HG03045 (cell line): ENCODE measurements around the gene MGMT.

Experiments used
- ATAC-seq: cut with Tn5 transposase; IDR thresholded peaks from one replicate; pipeline ENCODE4 v1.9.1; 2021; ENCODE audit warnings: mild to moderate bottlenecking, moderate library complexity; ENCODE audit not compliant: unreplicated experiment

Gene MGMT

GRCh38 chr10:129704225-129704624 is 237.2 kb downstream of the MGMT start:
- ATAC-seq, result no peak

DNA sequence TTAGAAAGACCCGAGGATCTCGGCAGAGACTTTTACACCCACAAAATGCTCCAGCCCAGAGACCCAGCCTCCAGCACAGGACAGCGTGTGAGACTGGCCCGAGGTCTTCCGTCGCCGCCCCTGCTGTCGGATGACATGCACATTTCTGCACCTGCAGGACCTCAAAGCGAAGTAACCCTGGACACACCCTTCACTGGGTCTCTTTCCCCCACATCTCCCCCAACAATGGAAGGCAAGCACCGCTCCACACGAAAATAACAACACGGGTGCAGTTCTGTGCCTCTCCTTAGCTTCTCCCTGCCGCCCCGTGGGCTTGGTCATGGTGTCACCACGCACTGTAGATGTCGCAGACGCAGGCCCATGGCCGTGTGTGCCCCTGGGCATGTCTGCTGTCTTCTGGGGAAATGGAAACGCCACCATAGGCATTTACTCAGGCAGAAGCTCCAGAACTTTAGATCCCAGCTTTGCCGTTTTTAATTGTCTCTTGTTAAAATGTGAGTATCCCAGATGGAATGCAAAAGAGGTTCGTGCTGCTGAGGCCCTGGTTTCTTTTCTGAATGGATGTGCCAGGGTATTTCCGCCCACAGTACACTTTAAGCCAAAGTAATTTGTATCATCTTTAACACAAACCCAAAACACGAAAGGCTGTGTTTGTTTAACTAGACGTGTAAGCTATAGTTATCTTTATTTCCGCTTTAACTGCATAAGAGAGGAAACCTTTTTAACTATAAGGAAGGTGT is 237.9 kb downstream of the MGMT start:
- ATAC-seq, result no peak

DNA sequence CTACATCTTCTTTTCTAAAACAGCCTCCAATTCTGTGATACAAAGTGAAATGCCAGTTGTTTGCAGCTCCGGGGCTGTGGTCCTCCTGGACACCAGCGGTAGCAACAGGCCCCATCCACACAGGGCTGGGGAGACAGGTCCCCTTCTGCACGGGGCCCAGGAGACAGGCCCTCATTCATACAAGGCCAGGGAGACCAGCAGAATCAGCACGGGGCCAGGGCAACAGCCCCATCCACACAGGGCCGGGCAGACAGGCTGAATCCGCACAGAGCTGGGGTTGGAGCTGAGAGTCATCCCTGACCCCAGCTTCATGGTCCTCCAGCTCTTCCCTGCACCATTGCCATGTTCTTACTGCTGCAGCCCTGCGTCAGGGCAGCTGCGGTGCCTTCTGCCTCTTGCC is 238.6 kb downstream of the MGMT start:
- ATAC-seq, result no peak

DNA sequence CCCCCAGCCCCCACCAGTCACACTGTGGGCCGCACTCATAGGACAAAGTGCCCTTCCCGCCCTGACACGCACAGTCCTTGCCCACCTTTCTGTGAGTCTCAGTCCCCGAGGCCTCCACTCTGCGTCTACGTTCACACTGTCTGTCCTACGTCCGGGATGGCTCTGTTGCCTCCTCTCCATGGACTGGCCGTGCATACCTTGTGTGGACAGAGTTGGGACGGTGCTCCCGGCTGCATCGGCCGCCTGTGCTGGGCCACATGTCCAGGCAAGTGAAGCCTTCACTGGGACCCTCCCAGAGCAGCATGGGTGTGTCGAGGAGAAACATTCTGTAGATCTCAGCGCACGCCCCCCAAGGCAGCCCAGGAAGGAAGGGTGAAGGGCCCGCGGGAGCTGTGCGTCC is 239.0 kb downstream of the MGMT start:
- no peak for ATAC-seq

GRCh38 chr10:129706523-129706922 is 239.5 kb downstream of the MGMT start:
- no peak for ATAC-seq

- no peak for ATAC-seq
Observed at GRCh38 chr10:129707406-129708388, 240.7 kb downstream of the MGMT start.

DNA sequence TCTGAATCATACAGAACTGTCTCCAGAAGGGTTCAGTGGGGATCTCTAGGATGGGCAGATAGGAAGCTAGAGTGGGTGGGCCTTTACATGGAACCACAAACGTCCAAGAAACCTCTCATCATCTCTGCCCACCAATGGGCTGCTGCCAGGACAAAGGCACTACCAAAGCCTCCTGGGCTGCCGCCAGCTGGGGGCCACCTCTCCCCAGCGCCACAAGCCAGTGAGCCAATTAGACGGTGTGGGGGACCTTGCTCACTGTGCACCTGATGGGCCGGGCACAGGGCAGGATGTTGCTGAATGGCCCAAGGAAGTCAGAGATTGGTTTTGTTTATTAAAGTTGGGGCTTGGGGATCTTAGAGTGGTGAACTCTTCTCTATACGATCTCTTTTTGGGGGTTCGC is 242.1 kb downstream of the MGMT start:
- ATAC-seq, result no peak

DNA sequence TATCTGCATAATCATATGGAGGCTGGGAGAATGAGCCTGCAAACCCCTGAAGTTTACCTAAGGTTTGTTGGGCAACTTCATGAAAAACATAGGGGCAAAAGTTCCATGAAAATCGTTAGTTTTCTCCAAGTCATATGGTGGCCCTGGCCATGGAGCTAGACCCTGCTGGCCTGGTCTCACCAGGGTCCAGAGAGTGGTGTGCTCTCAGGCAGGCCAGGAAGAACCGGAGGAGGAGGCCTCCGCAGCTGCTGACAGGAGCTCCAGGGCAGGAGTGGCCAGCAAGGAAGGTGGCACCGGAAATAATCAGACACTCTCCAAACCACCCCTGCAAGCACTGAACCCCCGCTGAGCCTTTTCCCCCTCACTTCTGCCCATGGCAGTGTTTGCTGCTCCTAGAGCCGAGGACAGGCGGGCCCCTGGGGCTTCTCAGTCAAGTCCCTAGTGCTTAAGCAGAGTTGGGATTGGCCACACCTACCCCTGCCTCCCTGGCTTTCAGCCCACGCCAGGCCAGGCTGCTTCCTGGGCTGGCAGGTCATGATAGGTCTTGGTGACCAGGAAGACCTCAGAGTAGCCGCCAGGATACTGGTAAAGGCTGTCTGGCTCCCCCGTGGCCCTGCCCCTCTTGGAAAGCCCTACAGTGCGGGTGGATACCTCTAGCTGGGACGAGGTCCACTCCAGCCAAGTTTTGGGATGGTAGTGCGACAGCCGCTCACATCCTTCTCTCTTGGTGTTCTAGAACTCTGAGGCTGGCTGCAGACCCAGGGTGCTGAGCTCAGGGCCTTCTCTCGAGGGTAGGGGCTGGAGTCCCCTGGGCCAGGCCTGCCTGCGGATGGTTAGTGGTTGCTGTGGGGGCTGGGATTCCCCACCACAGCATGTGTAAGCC is 242.8 kb downstream of the MGMT start:
- no peak for ATAC-seq

DNA sequence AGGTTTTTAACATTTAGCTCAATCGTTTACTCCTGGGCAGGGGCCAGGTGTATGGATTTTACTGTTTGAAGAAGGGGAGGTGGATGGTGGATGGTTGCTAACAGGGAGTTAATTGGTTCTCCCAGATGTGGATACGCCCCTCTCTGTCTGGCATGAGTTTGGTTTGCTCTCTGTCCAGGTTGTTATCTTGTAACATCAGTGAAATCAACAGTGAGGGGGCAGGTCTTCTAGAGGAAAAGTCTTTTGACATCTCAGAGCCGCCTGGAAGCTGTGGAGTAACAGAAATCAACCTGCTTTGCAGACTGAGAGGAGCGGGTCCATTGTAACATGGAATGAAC is 243.4 kb downstream of the MGMT start:
- no peak for ATAC-seq

GRCh38 chr10:129711291-129711690 is 244.2 kb downstream of the MGMT start:
- ATAC-seq, result no peak

DNA sequence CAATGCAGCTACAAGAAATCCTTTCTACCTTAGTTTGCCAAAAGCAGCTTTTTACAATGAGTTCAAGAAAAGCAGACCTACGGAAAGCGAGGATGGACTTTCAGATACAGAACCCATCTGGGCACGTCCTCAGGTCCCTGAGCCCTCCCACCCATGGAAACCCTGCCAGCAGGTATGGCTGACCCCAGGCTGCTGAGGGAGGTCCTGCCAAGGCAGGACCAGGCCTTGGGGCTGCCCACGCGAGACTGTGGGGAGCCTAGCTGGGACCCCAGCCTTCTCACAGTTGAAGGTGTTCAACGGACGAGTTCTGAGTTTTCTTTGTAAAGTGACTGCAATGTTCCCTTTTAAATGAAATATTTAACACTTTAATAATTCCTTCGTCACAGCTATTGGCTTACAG is 245.0 kb downstream of the MGMT start:
- ATAC-seq, result no peak

DNA sequence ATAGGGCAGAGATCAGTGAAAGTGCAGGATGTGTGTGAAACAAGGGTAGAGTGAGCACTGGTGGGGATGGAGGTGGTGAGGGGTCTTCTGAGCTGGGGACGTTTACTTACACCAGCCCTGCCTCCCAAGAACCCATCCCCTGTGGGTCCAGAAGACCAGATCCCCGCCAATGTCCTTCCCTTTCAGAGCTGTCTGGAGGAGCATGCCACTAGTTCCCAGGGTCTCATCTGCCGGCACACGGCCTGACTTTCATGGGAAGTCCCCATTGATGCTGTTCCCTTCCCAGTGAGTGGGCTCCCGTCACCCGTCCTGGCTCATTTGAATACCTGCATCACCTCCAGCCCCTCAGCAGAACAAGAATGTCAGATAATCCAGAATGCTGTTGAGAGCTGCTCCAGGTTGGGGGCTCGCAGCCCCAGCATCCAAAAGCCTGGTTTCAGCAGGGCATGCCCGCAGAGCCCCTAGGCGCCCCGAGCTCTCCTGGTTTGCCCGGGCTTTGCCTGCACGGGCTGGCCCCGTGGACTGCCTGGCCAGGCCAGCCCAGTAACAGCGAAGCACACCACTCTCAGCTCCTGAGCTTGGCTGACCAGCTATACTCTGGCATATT is 246.7 kb downstream of the MGMT start:
- no peak for ATAC-seq

GRCh38 chr10:129715805-129716204 is 248.8 kb downstream of the MGMT start:
- ATAC-seq, result no peak

DNA sequence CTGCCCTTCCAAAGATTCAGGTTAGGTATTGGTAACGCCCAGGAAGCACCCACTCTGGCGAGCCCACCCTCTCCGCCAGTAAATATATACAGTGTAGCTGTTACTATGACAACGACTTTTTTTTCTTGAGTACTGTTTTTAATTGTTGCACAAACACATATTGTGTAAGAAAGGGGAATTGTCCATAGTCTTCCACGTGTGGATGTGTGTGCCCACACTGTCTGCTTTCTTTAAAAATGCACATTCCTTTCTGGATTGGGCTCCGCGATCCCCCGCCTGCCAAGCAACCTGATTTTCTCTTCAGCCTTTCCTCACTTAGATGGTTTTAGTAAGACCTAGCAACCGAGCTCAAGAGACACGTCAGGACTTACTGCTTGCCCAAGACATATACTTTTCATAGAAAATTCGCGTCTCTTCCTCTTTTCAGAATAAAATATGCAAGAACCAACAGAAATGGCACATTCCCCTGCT is 249.2 kb downstream of the MGMT start:
- no peak for ATAC-seq

GRCh38 chr10:129716881-129717280 is 249.8 kb downstream of the MGMT start:
- no peak for ATAC-seq

GRCh38 chr10:129717816-129718547 is 250.9 kb downstream of the MGMT start:
- no peak for ATAC-seq

DNA sequence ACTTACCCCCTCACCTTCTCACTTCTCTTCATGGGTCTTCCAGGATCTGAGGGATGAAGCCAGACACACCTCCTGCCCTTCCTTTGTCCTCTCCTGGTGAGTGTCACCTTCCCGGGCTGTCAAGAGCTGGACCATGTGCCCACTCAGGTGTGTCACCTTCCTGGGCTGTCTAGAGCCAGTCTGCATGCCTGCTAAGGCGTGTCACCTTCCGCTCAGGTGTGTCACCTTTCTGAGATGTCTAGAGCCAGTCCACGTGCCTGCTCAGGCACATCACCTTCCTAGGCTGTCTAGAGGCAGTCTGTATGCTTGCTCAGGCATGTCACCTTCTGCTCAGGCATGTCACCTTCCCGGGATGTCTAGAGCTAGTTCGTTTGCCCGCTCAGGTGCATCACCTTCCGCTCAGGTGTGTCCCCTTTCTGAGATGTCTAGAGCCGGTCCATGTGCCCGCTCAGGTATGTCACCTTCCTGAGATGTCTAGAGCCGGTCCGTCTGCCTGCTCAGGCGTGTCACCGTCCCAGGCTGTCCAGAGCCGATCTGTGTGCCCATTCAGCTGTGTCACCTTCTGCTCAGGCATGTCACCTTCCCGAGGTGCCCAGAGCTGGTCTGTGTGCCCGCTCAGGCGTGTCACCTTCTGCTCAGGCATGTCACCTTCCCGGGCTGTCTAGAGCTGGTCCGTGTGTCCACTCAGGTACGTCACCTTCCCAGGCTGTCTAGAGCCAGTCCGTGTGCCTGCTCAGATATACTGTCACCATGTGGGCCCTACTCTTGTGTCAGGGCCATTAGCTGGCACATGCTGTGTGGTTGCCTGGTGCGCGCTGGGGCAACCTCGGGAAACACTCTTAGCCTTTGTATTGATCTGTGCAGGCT is 251.7 kb downstream of the MGMT start:
- no peak for ATAC-seq

DNA sequence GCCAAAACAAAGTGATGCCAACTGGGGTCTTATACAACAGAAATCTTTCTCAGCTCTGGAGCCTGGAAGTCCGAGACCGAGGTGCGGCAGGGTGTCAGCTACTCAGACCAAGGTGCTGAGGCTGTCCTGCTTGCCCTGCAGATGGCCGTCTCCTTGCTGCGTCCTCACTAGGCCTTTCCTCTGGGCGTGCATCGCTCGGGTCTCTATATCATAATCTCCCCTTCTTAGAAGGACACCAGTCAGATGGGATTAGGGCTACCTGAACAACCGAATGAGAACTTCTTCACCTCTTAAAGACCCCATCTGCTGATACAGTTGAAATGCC is 252.3 kb downstream of the MGMT start:
- ATAC-seq, result no peak

DNA sequence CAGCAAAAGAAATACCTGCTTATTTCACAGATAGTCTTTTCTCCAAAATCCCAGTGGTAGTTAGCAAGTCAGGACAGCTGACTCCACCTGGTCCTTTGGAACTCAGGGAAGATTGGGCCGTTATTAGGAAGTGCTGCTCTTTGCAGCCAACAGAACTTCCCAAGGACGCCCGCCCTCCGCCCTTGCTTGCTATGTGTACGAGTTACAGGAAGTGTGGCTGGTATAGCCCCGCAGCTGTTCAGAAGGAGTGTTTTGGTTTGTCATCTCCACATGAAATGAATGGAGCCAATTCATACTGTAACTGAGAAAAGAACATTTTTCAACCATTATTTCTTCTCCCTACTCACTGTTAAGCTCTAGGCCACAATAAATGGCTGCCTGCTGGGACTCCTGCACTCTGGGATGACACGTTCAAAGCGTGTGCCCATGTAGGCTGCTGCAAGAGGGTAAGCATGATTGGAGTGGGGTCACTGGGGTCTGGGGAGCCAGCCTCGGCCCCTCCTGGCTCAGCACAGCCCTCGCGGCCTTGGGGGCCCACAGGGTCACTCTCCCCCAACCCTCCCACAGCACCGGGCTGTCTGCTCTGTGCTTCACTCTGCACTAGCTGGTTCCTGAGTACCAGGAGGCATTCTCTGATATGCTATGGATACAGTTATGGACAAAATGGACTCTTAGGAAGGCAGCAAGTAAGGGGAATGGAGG is 253.0 kb downstream of the MGMT start:
- no peak for ATAC-seq
